PC-9 (cell line): Measurements from ENCODE around the gene SMIM36.

Source experiments
- EZH2 ChIP-seq: fragments of 200-600 bp; sonication (generic); IDR thresholded peaks from 2 replicates; pipeline ENCODE4 v1.8.0; 2017; ENCODE audit warnings: antibody characterized with exemption, low read depth
- TF ChIP-seq, protein P1 (sequence below): fragments of 200-600 bp; sonication (generic); conservative IDR thresholded peaks from 2 replicates; pipeline ENCODE4 v1.6.1; 2017; ENCODE audit warnings: mixed run types, antibody characterized with exemption, mild to moderate bottlenecking, moderate library complexity

DNA sequence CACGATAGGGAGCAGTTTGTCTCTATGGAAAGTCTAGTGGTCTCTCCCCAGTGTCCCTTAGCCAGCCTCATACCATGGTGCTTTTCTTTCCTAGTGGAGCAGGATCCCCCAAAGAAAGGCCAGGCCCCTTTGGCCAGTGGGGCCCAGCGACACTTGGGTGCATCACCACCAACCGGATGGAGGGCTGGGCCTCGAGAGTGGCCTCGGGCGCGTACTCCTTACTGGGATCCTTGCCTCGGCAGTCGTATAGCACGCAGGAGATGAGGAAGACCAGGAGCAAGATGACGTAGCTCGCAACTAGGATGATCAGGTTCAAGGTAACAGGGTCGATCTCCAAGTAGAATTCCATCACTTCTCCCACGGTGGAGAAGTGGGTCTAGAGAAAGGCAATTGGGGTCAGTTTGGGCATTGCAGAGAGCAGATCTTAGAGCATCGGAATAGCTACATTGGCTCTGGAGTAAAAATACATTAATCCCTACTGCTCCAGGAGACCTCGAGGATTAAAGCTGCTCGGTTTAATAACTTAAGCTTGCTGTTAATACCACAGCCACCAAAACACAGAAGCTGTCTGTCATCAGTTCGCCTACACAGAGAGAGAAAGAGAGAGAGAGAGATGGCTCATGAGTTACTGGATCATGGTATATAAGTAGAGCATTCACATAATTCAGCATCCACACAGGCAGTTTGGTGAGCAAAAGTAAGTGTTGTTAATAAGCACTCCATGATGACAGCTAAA, at the start of gene SMIM36:
- TF ChIP-seq, protein P1, sequence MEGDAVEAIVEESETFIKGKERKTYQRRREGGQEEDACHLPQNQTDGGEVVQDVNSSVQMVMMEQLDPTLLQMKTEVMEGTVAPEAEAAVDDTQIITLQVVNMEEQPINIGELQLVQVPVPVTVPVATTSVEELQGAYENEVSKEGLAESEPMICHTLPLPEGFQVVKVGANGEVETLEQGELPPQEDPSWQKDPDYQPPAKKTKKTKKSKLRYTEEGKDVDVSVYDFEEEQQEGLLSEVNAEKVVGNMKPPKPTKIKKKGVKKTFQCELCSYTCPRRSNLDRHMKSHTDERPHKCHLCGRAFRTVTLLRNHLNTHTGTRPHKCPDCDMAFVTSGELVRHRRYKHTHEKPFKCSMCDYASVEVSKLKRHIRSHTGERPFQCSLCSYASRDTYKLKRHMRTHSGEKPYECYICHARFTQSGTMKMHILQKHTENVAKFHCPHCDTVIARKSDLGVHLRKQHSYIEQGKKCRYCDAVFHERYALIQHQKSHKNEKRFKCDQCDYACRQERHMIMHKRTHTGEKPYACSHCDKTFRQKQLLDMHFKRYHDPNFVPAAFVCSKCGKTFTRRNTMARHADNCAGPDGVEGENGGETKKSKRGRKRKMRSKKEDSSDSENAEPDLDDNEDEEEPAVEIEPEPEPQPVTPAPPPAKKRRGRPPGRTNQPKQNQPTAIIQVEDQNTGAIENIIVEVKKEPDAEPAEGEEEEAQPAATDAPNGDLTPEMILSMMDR: no peak
- TF ChIP-seq EZH2: no peak
